NCI-H69 (cell line): Measurements from ENCODE around the gene MARCHF9.

ENCODE experiments used
- DNase-seq: peaks from one replicate; lab custom pipeline; 2025; lab: John Stamatoyannopoulos, UW

Gene MARCHF9

GRCh38 chr12:57724003-57724935 lies 30.6 kb upstream of the MARCHF9 start:
- DNase-seq, result no peak

GRCh38 chr12:57724936-57725740 lies 29.8 kb upstream of the MARCHF9 start:
- DNase-seq, result no peak

- no peak for DNase-seq
Measured at GRCh38 chr12:57725851-57726150, 29.1 kb upstream of the MARCHF9 start.

- peak; percentile 93 for DNase-seq
Measured at GRCh38 chr12:57726151-57726883, 28.6 kb upstream of the MARCHF9 start.

- DNase-seq, result no peak
Measured at GRCh38 chr12:57726884-57727757, 27.8 kb upstream of the MARCHF9 start.

GRCh38 chr12:57727758-57728395 lies 27.0 kb upstream of the MARCHF9 start:
- DNase-seq, result no peak

GRCh38 chr12:57729321-57729844 lies 25.5 kb upstream of the MARCHF9 start:
- DNase-seq, result no peak

- peak; percentile 43 for DNase-seq
Measured at GRCh38 chr12:57730336-57731067, 24.4 kb upstream of the MARCHF9 start.

- DNase-seq, result no peak
Measured at GRCh38 chr12:57731411-57732080, 23.4 kb upstream of the MARCHF9 start.

- DNase-seq, result no peak
Measured at GRCh38 chr12:57732270-57732669, 22.6 kb upstream of the MARCHF9 start.

- no peak for DNase-seq
Measured at GRCh38 chr12:57732726-57733593, 21.9 kb upstream of the MARCHF9 start.

- DNase-seq, result no peak
Measured at GRCh38 chr12:57733928-57734327, 21.0 kb upstream of the MARCHF9 start.

GRCh38 chr12:57734591-57734990 lies 20.3 kb upstream of the MARCHF9 start:
- DNase-seq, result no peak

- peak; percentile 44 for DNase-seq
Measured at GRCh38 chr12:57735198-57735855, 19.6 kb upstream of the MARCHF9 start.

- peak; percentile 77 for DNase-seq
Measured at GRCh38 chr12:57735952-57736740, 18.8 kb upstream of the MARCHF9 start.

- peak; percentile 45 for DNase-seq
Measured at GRCh38 chr12:57736741-57737466, 18.0 kb upstream of the MARCHF9 start.
